Left kidney (tissue), 2 donors: Measurements from ENCODE around the gene SPIRE1. TPM values are rescaled to one million over a fixed set of nuclear protein-coding genes. Genes with fewer than 3 reads are reported as not detected.
"Not testable (repeated sequence)": the region's sequence is repeated elsewhere in the genome, so short reads cannot be mapped to it uniquely, and the experiment has no call there.

ENCODE experiments used
- DNase-seq: peaks from one replicate; pipeline ENCODE4 v3.0.0-alpha.2; 2013
- polyA plus RNA-seq: library from polyadenylated mRNA; unstranded; fragments of 120-200 nt; gene quantifications from one replicate; pipeline ENCODE4 v1.2.1, GENCODE V29; 2013; ENCODE audit not compliant: insufficient read length

SPIRE1 gene
- polyA plus RNA-seq, 1 donor, result 37.6 TPM

DNA sequence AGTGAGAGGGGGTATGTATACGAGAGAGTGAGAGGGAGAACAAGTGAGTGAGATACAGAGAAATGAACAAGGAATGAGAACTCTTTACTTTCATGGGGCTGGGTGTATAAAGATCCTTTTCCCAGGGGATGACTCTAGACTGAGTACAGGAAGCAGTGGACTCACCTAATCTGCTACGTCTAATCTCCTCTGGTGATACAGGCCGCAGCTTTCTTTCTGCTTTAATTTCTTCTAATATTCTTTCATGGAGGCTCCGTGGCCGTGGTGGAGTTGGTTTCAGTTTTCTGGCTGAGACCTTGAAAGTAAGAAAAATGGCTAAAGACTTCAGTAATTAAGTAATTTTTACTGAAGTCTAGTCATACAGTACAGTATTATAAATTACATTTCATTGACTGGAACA lies 165.0 kb downstream of the SPIRE1 start:
- DNase-seq, result no peak

GRCh38 chr18:12491611-12492435 lies 166.1 kb downstream of the SPIRE1 start:
- DNase-seq, result no peak

- no peak for DNase-seq
Measured at GRCh38 chr18:12485479-12486105, 172.3 kb downstream of the SPIRE1 start.

- not testable (repeated sequence) for DNase-seq
Measured at GRCh38 chr18:12481915-12482314, 176.0 kb downstream of the SPIRE1 start.

DNA sequence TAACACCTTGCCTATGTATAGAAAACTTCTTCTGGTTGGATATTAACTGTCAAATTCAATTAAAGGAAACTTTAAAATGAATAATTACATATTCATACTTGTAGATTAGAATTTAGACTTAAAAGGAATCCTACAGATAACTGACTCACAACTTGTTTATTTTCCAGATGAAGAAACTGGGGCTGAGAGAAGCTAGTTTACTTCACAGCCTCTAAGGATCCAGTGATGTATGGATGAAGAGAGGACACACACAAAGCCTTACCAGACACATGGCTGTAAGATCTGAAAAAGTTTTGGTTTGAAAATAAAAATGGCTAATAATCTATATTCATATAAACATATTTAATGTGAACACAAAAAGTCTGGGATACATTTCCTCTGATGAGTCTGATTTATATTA lies 177.9 kb downstream of the SPIRE1 start:
- DNase-seq, result no peak

DNA sequence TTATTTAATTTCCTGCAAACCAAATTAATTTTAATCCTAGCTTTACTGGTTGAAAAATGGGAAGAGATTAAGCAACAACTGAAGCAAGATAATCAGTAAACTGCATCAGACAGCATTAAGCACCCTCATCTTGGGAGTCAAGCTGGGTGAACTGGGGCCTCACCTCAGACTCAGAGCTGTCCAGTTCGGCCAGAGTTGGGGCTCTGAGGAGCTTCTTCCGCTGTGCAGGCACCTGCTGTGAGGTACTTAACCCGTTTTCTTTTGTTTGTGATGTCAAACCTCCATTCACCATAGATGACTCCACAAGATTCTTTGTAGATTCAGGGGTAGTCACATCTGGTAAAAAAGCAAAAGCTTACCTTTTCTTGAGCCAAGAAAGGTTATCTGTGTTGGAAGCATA lies 178.4 kb downstream of the SPIRE1 start:
- no peak for DNase-seq

GRCh38 chr18:12478269-12479047 lies 179.4 kb downstream of the SPIRE1 start:
- DNase-seq, result no peak

- DNase-seq, result no peak
Measured at GRCh38 chr18:12477606-12478005, 180.3 kb downstream of the SPIRE1 start.

DNA sequence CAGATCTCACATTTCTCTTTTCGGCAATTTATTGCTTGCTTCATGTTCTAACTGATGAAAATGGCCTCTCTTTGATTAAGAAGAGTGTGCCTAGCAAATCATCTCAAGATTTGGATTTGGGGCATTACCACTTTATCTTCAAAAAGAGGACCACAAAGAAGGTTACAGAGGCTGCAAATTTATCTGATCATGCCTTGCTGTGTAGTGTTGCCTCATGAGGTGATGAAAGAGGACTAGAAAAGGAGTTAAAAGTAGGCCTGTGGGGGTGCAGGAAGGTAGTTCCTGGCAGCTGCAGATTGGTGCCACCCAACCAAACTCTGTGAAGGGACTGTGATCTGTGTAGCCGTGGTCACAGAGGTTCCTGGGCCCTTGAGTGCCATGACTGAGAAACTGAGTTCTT lies 181.0 kb downstream of the SPIRE1 start:
- no peak for DNase-seq

GRCh38 chr18:12474876-12475275 lies 183.0 kb downstream of the SPIRE1 start:
- DNase-seq, result no peak

DNA sequence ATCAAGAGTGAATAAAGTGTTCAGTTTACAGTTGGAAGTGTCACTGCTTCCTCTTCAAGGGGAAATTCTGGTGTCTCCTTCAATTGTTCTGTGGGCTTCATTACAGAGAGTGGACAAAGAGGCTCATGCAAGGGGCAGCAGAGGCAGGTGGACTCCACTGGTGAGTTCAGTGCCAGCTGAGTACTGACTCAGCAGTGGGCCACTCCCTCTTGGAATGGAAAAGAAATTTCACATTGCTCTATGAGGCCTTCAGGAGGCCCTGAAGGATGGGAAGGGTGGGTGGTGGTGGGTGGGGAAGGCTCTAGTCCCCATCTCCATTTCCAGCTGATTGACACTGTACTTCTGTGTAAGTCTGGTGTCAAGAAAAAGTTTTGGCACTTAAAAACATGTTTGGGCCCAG lies 183.8 kb downstream of the SPIRE1 start:
- no peak for DNase-seq

GRCh38 chr18:12470382-12471075 lies 187.4 kb downstream of the SPIRE1 start:
- DNase-seq, result no peak

GRCh38 chr18:12468445-12468844 lies 189.5 kb downstream of the SPIRE1 start:
- no peak for DNase-seq

DNA sequence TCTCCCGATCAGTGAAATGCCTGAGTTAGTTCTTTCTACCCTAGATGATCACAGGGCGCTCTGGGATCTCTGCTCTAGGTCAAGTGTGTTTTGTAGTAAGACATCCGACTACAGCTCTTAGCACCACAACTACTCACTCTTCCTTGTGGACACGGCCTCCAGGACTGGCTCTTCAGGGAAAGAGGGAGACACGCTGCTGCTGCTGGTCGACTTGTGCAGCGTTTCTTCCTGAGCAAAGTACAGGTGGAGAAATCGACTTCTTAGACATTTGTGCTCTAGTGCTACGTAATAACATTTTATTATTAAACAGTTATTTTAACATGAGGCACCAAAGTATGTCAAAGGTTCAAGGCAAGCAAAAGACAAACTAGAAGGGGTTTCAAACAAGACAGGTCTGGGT lies 193.2 kb downstream of the SPIRE1 start:
- no peak for DNase-seq

DNA sequence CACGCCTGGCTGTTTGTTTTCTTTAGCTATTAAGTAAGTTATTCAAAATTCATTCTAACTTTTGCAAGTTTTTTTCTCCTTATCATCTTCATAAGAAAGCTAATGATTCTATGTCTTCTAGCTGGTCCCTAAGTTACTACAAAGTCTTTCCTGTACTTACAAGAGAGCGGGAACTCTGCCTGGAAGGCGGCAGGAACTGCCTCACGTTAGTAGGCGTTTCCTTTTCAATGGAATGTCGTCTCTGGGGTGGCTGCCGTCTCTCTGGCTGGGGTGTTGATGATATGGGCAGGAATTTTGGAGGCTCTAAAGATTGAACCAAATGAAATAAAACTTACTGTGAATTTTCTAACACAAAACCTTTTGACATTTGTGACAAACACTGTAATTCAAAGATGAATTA lies 194.7 kb downstream of the SPIRE1 start:
- no peak for DNase-seq

GRCh38 chr18:12462242-12462641 lies 195.7 kb downstream of the SPIRE1 start:
- DNase-seq, result no peak

- no peak for DNase-seq
Measured at GRCh38 chr18:12461326-12461725, 196.6 kb downstream of the SPIRE1 start.

GRCh38 chr18:12460874-12461273 lies 197.0 kb downstream of the SPIRE1 start:
- DNase-seq, result peak; percentile 12

GRCh38 chr18:12458771-12459170 lies 199.1 kb downstream of the SPIRE1 start:
- DNase-seq, result no peak

GRCh38 chr18:12456441-12456840 lies 201.5 kb downstream of the SPIRE1 start:
- DNase-seq, result no peak

- peak; percentile 57 for DNase-seq
Measured at GRCh38 chr18:12455496-12455895, 202.4 kb downstream of the SPIRE1 start.

DNA sequence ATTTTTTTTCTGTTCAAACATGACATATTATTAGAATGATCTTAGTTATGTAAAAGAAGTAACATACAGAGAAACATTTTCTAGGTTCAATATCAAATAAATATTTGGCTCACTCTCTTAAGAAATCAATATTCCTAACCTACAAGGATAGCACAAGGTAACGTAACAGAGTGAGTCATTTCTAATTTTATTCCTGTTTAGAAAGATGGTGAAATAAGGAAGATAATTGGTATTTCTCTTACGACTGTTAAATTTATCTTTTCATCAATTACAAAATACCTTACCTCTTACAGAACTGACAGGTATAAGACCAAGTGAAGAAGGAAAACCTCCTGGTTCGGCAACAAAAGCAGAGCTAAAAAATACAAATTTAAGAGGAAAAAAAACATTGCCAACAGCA lies 205.1 kb downstream of the SPIRE1 start:
- no peak for DNase-seq
